ENCODE measurements around the gene RBM33. TPM values are rescaled to one million over a fixed set of nuclear protein-coding genes. Genes with fewer than 3 reads are reported as not detected.
A peak's percentile ranks its signal among the peaks of the same experiment; 100 is the strongest.

Gene RBM33
- total RNA-seq, 2 experiments from 2014 or later, result 81.4 to 85.6 TPM

DNA sequence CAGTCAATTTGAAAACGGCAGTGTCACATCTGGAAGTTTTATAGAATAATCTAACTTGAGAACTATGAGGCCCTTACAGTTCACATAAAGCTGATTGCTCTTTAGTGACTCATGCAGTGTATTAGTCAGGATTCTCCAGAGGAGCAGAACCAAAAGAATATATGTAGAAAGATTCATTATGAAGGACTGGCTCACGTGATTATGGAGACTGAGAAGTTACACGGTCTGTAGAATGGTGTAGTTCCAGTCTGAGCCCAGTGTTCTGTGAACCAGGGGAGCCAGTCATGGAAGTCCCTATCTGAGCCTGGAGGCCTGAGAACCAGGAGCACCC is 21.5 kb downstream of the RBM33 start:
- ChIA-PET CTCF (interaction anchor here (3.6 kb wide), 1 partner anchor 67 kb away, joined by 17 read pairs; no protein-coding TSS in a partner anchor), POLR2A (interaction anchor here (0.9 to 1.1 kb wide), 2 partner anchors 10 to 22 kb away, joined by 3 read pairs; no protein-coding TSS in a partner anchor)
- H3K36me3 Mint-ChIP-seq (ENCODE audit: low read depth), result peaks cover 40% of the 10 kb centered on the region
- no peak overlapping the region for H3K4me3 Mint-ChIP-seq
- no peak overlapping the region for H3K27ac Mint-ChIP-seq
- H3K27me3 Mint-ChIP-seq (ENCODE audit: low read depth), result no peaks in the 10 kb centered on the region
- no peaks in the 10 kb centered on the region for H3K9me3 Mint-ChIP-seq (ENCODE audit: insufficient read depth)
- peaks cover 61% of the 10 kb centered on the region for H3K4me1 Mint-ChIP-seq (ENCODE audit: low read depth)
- no peak for DNase-seq
- no peak for ATAC-seq

DNA sequence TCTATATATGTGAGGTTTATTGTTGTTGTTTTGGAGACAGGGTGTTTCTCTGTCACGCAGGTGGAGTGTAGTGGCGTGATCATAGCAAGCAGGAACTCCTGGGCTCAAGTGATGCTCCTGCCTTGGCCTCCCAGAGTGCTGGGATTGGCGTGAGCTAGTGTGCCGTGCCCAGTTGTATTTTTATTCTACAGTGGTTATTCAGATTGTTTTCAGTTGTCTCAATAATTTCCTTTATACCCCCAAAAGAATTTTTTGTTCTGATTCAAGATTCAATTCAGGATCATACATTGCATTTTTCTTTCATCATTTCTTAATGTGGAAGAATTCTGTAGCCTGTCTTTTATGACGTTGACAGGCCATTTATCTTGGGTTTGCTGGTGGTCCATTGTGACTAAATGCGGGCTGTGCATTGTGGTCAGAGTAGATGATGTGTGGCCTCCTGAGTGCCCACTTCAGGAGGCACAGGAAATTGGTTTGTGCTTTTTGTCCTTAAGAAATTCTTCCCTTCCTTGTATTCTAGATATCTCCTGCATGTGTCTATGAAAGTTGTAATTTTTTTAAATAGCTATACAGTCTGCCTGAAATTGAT is 22.9 kb downstream of the RBM33 start:
- DNase-seq (no peak), ATAC-seq (no peak)
- H3K36me3 Mint-ChIP-seq (ENCODE audit: low read depth), result peaks cover 33% of the 10 kb centered on the region
- H3K27ac Mint-ChIP-seq, result no peak overlapping the region
- peaks cover 53% of the 10 kb centered on the region for H3K4me1 Mint-ChIP-seq (ENCODE audit: low read depth)
- ChIA-PET POLR2A (no interaction called here), CTCF (no interaction called here)
- H3K4me3 Mint-ChIP-seq, result no peak overlapping the region
- H3K9me3 Mint-ChIP-seq (ENCODE audit: insufficient read depth), result no peaks in the 10 kb centered on the region
- H3K27me3 Mint-ChIP-seq (ENCODE audit: low read depth), result no peaks in the 10 kb centered on the region

DNA sequence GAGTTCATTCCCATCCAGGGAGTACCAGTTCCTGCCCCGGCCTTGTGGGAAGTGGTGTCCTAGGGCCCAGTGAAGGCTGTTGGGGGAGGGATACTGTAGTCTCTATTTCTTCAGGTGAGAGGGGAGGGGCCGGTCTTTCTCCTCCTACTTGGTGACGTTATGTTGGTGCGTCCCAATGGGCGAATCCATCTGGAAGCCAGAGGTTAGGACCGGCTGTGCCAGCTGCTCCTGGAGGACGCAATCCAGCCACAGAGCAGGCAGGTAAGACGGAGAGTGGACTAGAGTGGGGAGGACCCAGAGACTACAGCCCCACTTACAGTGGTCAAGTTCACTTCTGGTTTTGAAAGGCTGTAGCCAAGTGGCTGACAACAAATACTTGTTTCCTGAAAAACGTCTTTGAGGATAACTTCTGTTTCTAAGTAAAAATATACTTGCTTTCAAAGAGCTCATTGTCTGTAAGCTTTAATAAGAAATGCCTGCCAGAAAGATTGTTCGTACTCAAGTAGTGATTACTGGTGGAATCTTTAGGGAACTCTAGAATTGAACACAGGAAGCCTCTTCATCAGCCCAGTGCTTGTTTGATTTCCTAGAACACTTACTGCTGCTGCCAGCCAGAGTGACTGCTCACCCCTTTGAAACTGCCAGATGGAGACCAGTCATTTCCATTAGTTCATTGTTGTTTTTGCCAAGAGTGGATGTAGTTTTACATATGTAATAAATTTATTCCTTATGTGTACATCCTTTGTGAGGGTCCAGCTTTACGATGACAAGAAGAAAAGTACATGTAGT is 25.4 kb downstream of the RBM33 start:
- Mint-ChIP-seq H3K4me3 (no peak overlapping the region), H3K4me1 (ENCODE audit: low read depth) (peaks cover 48% of the 10 kb centered on the region), H3K36me3 (ENCODE audit: low read depth) (peaks cover 38% of the 10 kb centered on the region), H3K27ac (no peak overlapping the region), H3K27me3 (ENCODE audit: low read depth) (no peaks in the 10 kb centered on the region), H3K9me3 (ENCODE audit: insufficient read depth) (no peaks in the 10 kb centered on the region)
- POLR2A ChIA-PET, result no interaction called here
- ATAC-seq, result no peak
- CTCF ChIA-PET, result interaction anchor here (1.0 to 1.2 kb wide), 4 partner anchors 61 to 98 kb away, joined by 3 to 5 read pairs (median 3); no protein-coding TSS in a partner anchor
- no peak for DNase-seq

DNA sequence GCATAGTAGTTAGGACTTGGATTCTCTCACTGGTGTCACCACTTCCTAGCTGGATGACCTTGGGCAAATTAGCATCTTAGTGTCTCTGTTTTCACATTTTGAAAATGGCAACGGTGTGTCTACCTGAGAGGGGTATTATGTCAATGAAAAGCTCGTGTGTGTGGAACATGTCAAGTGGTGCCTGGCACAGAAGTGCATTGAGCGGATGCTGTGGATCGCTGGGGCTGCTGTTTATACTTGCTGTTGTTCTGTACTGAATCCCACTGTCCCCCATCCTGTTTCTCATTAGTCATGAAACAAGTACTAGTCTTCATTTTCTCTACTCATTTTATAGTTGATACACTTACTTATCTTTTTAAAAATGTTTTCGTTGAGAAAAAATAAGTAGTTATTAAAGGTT is 26.1 kb downstream of the RBM33 start:
- Mint-ChIP-seq H3K4me3 (no peak overlapping the region), H3K36me3 (ENCODE audit: low read depth) (peaks cover 34% of the 10 kb centered on the region), H3K27me3 (ENCODE audit: low read depth) (no peaks in the 10 kb centered on the region), H3K4me1 (ENCODE audit: low read depth) (peaks cover 46% of the 10 kb centered on the region), H3K9me3 (ENCODE audit: insufficient read depth) (no peaks in the 10 kb centered on the region), H3K27ac (no peak overlapping the region)
- ATAC-seq, result no peak
- ChIA-PET POLR2A (no interaction called here), CTCF (interaction anchor here (1.0 to 1.2 kb wide), 3 partner anchors 60 to 97 kb away, joined by 3 to 5 read pairs (median 3); no protein-coding TSS in a partner anchor)
- DNase-seq, result no peak

DNA sequence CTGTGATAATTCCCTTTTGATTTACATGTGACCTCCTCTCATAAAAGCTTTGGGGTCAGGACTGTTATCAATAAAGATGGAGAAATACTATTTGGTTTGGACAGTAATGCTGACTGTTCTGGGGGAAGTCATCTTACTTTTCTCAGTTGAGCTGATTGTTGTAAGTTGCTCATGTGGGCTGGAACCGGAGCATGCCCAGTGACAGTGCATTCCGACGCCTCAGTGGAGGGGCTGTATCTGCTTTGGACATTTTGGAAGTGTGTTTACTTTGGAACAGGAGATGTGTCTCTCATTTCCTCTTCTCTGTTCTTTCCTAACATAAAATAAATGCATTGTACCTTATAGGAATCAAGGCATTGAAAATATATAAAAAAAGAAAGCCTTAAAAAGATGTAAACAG is 30.1 kb downstream of the RBM33 start:
- ChIA-PET CTCF (interaction anchor here (0.9 to 1.0 kb wide), 2 partner anchors 17 to 76 kb away, joined by 3 read pairs; no protein-coding TSS in a partner anchor), POLR2A (no interaction called here)
- Mint-ChIP-seq H3K9me3 (ENCODE audit: insufficient read depth) (no peaks in the 10 kb centered on the region), H3K4me3 (no peak overlapping the region), H3K4me1 (ENCODE audit: low read depth) (peaks cover 34% of the 10 kb centered on the region), H3K27ac (no peak overlapping the region), H3K27me3 (ENCODE audit: low read depth) (no peaks in the 10 kb centered on the region), H3K36me3 (ENCODE audit: low read depth) (peaks cover 30% of the 10 kb centered on the region)
- DNase-seq (no peak), ATAC-seq (no peak)

DNA sequence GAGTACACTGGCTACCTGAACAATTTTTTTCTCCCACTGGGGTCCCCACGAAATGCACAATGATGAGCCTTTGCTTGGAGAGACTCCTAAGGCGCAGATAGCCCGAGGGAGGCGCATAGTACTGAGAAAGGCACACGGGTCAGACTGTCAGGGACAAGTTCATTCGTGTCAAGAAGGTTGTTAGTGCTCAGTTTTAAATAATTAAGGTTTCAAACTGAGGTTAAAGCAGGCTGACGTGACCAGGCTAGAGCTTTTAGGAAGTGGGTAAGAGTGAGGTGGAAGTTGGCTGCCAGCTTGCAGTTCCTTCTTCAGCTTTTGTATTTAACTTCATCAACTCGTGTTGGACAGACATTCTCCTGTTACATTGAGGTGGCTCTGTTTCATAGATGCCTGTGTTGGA is 31.6 kb downstream of the RBM33 start:
- Mint-ChIP-seq H3K9me3 (ENCODE audit: insufficient read depth) (no peaks in the 10 kb centered on the region), H3K4me1 (ENCODE audit: low read depth) (peaks cover 23% of the 10 kb centered on the region), H3K27me3 (ENCODE audit: low read depth) (no peaks in the 10 kb centered on the region), H3K27ac (peak overlapping the region; percentile 55), H3K36me3 (ENCODE audit: low read depth) (peaks cover 36% of the 10 kb centered on the region), H3K4me3 (peak overlapping the region; percentile 38)
- DNase-seq, result no peak
- ATAC-seq, result peak; percentile 61
- ChIA-PET CTCF (interaction anchor here (0.9 to 1.4 kb wide), 3 partner anchors 9 to 82 kb away, joined by 3 to 6 read pairs (median 3); no protein-coding TSS in a partner anchor), POLR2A (interaction anchor here (0.7 kb wide), 1 partner anchor 10 kb away, joined by 3 read pairs; no protein-coding TSS in a partner anchor)

DNA sequence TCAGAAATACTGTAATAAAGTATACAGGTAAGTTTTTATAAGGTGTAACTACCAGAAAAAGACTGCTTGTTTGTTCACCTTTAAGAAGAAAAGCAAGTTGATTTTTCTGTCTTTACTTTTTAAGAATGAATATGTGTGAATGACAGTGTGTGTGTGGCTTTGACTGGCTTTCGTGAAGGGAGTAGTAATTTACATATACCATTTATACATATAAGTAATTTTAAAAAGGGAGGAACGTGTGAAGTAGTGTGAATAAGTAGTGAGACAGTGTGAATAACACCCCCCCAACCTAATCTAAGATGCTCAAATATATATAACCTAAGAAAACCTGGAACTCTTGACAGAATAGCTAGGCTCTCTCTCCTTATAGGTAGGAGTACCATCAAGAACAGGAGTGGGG is 33.2 kb downstream of the RBM33 start:
- Mint-ChIP-seq H3K36me3 (ENCODE audit: low read depth) (peaks cover 49% of the 10 kb centered on the region), H3K27me3 (ENCODE audit: low read depth) (no peaks in the 10 kb centered on the region), H3K9me3 (ENCODE audit: insufficient read depth) (no peaks in the 10 kb centered on the region), H3K4me1 (ENCODE audit: low read depth) (peaks cover 26% of the 10 kb centered on the region), H3K27ac (no peak overlapping the region), H3K4me3 (no peak overlapping the region)
- ChIA-PET CTCF (no interaction called here), POLR2A (interaction anchor here (1.3 kb wide), 1 partner anchor 33 kb away, joined by 5 read pairs; the partner anchor contains the start of gene RBM33)
- DNase-seq (no peak), ATAC-seq (no peak)

DNA sequence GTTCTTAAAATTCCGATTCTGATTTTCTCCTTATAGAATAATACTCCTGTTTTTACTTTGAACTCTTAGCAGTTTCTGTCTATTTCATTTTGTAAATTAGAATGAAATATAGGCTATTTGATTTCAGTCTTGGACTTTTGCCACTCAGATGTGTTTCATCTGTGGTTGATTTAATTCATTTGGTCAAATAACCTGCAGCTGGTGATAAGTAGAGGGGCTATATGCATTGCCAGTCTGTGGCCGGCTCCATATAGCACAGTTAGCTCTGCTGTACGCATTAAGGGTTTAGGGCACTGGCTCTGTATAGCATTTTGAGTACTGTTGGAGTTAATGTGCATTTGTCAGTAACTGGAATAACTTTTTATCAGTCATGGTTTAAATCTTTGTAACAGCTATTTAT is 35.7 kb downstream of the RBM33 start:
- Mint-ChIP-seq H3K36me3 (ENCODE audit: low read depth) (peaks cover 57% of the 10 kb centered on the region), H3K4me1 (ENCODE audit: low read depth) (peaks cover 42% of the 10 kb centered on the region), H3K27me3 (ENCODE audit: low read depth) (no peaks in the 10 kb centered on the region), H3K27ac (no peak overlapping the region), H3K9me3 (ENCODE audit: insufficient read depth) (no peaks in the 10 kb centered on the region), H3K4me3 (no peak overlapping the region)
- no peak for ATAC-seq
- no peak for DNase-seq
- ChIA-PET CTCF (interaction anchor here (0.7 kb wide), 1 partner anchor 18 kb away, joined by 3 read pairs; no protein-coding TSS in a partner anchor), POLR2A (no interaction called here)

DNA sequence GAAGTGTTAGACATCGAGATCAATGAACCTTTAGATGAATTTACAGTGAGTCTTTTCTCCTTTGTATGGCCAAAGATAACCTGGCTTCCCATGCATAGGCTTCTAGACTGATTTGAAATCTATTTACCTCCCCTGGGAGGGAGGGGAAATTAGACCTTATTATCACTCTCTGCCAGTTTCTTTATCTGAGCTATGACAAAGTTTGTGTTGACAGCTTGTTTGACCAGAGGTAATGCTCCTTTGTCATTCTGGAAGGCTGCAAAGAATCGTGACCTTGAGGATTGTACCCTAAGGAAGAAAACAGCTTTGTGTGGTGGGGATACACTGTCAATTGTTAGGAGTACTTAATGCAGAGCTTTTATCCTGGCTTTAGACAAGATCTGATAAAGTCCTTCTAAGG is 36.4 kb downstream of the RBM33 start:
- H3K27ac Mint-ChIP-seq, result no peak overlapping the region
- CTCF ChIA-PET, result no interaction called here

DNA sequence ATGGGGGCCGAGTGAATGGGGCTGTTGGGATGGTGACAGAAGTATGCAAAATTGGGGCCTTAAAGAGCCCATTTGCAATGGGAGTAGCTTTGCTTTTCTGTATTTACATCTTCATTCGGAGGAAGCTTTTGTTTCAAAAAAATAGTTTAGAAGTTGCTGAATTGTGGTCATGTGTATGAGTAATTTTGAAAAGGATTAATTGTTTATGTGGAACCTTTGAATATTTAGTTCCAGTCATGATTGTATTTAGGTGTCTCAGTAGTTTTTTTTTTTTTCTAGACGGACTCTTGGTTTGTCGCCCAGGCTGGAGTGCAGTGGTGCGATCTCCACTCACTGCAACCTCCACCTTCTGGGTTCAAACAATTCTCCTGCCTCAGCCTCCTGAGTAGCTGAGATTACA is 37.2 kb downstream of the RBM33 start:
- peaks cover 62% of the 10 kb centered on the region for H3K36me3 Mint-ChIP-seq (ENCODE audit: low read depth)
- H3K9me3 Mint-ChIP-seq (ENCODE audit: insufficient read depth), result no peaks in the 10 kb centered on the region
- ATAC-seq (no peak), DNase-seq (no peak)
- H3K4me3 Mint-ChIP-seq, result no peak overlapping the region
- H3K27ac Mint-ChIP-seq, result no peak overlapping the region
- CTCF ChIA-PET, result no interaction called here
- POLR2A ChIA-PET, result no interaction called here
- H3K27me3 Mint-ChIP-seq (ENCODE audit: low read depth), result no peaks in the 10 kb centered on the region
- H3K4me1 Mint-ChIP-seq (ENCODE audit: low read depth), result peaks cover 39% of the 10 kb centered on the region

More for the DNA sequence above, 36.4 kb downstream of the RBM33 start:
- DNase-seq (no peak), ATAC-seq (no peak)
- Mint-ChIP-seq H3K9me3 (ENCODE audit: insufficient read depth) (no peaks in the 10 kb centered on the region), H3K4me3 (no peak overlapping the region), H3K36me3 (ENCODE audit: low read depth) (peaks cover 57% of the 10 kb centered on the region), H3K4me1 (ENCODE audit: low read depth) (peaks cover 44% of the 10 kb centered on the region), H3K27me3 (ENCODE audit: low read depth) (no peaks in the 10 kb centered on the region)
- POLR2A ChIA-PET, result no interaction called here

DNA sequence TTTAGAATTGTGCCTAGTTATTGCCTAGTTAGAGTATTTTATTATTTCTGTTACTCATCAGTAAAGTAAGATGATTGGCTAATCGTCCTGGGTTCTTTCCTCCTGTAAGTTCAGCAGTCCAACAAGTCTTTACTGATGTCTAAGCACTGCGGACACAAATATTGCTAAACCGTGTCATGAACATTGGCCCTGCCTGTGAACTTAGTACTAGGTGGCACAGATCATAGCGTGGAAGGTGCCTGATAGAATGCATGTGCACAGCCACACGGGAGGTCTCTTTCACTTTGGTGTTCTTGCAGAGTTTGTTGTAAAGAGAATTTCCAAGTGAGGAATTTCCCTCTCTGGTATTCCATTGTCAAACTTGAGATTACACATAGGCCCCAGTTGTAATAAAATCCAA is 38.0 kb downstream of the RBM33 start:
- Mint-ChIP-seq H3K9me3 (ENCODE audit: insufficient read depth) (no peaks in the 10 kb centered on the region), H3K36me3 (ENCODE audit: low read depth) (peaks cover 66% of the 10 kb centered on the region), H3K27me3 (ENCODE audit: low read depth) (no peaks in the 10 kb centered on the region), H3K4me1 (ENCODE audit: low read depth) (peaks cover 32% of the 10 kb centered on the region), H3K27ac (no peak overlapping the region), H3K4me3 (no peak overlapping the region)
- DNase-seq (no peak), ATAC-seq (no peak)
- CTCF ChIA-PET, result no interaction called here
- POLR2A ChIA-PET, result no interaction called here

DNA sequence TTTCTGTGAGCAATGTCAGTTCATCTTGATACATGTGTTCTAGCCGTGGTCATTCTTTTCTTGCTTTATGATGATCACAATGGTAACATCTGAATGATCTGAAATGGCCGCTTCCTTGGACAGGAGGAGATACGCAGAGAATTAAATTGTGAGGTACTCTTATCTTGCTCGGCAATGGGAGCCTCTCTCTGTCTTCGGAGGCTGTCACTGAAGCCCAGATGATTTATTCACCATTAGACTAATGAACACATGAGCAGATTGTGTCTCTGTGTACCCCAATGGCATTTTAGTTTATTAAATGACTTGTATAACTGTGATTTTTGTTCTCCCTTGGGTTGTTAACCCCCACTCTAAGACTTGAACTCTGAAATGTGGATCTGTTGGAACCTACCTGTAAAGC is 38.6 kb downstream of the RBM33 start:
- Mint-ChIP-seq H3K9me3 (ENCODE audit: insufficient read depth) (no peaks in the 10 kb centered on the region), H3K4me1 (ENCODE audit: low read depth) (peaks cover 30% of the 10 kb centered on the region), H3K27ac (no peak overlapping the region), H3K36me3 (ENCODE audit: low read depth) (peaks cover 70% of the 10 kb centered on the region), H3K27me3 (ENCODE audit: low read depth) (no peaks in the 10 kb centered on the region), H3K4me3 (no peak overlapping the region)
- CTCF ChIA-PET, result no interaction called here
- ATAC-seq (no peak), DNase-seq (no peak)
- POLR2A ChIA-PET, result no interaction called here

Data from activated CD8-positive, alpha-beta T cell treated with anti-CD3 and anti-CD28 coated beads, Interleukin-2, amount 10 ng/mL, durations not matched to agents 7 days and 5 days (primary cell).